PC-9 (cell line): ENCODE measurements around the gene RTL10. TPM values are rescaled to one million over a fixed set of nuclear protein-coding genes. Genes with fewer than 3 reads are reported as not detected.

Experiments
- BruUV-seq: library from RNA; stranded (reverse); fragments of 400-500 nt; replicated peaks from 2 replicates; lab custom pipeline; 2021; lab: Mats Ljungman, UMichigan
- CTCF ChIA-PET: fragments of 300-600 bp; sonication (Branson Sonifier 250); formaldehyde crosslinking; loops from one replicate; lab custom pipeline; 2022; ENCODE audit warnings: antibody characterized with exemption; lab: Charles Lee
- POLR2A ChIA-PET: fragments of 300-600 bp; sonication (Branson Sonifier 250); formaldehyde crosslinking; loops from one replicate; lab custom pipeline; 2022; ENCODE audit warnings: antibody characterized with exemption; ENCODE audit not compliant: unreplicated experiment; lab: Charles Lee
- DNase-seq, 2 experiments: peaks; one replicate each; pipeline versions ENCODE4 v3.0.0 to v3.0.0-alpha.2; 2015 to 2022; ENCODE audit warnings: mixed read lengths in 1 of 2
- H2AFZ ChIP-seq: fragments of 200-600 bp; sonication (generic); 2 replicates; pipeline ENCODE4 v1.8.1; 2017; ENCODE audit warnings: antibody characterized with exemption
- H3F3A ChIP-seq: fragments of 200-600 bp; sonication (generic); 2 replicates; pipeline ENCODE4 v1.8.1; 2017; ENCODE audit warnings: antibody characterized with exemption, mild to moderate bottlenecking, low read depth; ENCODE audit not compliant: insufficient read depth
- H3K27ac ChIP-seq: fragments of 200-600 bp; sonication (generic); 2 replicates; pipeline ENCODE4 v1.6.1; 2016; ENCODE audit warnings: mixed run types
- H3K27me3 ChIP-seq: fragments of 200-600 bp; sonication (generic); 2 replicates; pipeline ENCODE4 v1.6.1; 2016; ENCODE audit warnings: low read depth, mixed run types; ENCODE audit not compliant: insufficient read depth
- H3K36me3 ChIP-seq: fragments of 200-600 bp; sonication (generic); 2 replicates; pipeline ENCODE4 v1.6.1; 2016; ENCODE audit warnings: low read depth, mixed run types
- H3K4me1 ChIP-seq: fragments of 200-600 bp; sonication (generic); replicated peaks from 2 replicates; pipeline ENCODE4 v1.6.1; 2016; ENCODE audit warnings: mixed run types; ENCODE audit not compliant: insufficient read depth
- H3K4me2 ChIP-seq: fragments of 200-600 bp; sonication (generic); 2 replicates; pipeline ENCODE4 v1.6.1; 2017; ENCODE audit warnings: mixed run types
- H3K4me3 ChIP-seq: fragments of 200-600 bp; sonication (generic); 2 replicates; pipeline ENCODE4 v1.6.1; 2016; ENCODE audit warnings: mixed run types
- H3K79me2 ChIP-seq: fragments of 200-600 bp; sonication (generic); 2 replicates; pipeline ENCODE4 v1.6.1; 2017; ENCODE audit warnings: low read depth, mixed run types
- H3K9me2 ChIP-seq: fragments of 200-600 bp; sonication (generic); 2 replicates; pipeline ENCODE4 v1.8.1; 2017; ENCODE audit warnings: mild to moderate bottlenecking; ENCODE audit not compliant: insufficient read depth
- H3K9me3 ChIP-seq: fragments of 200-600 bp; sonication (generic); 2 replicates; pipeline ENCODE4 v1.8.1; 2016; ENCODE audit warnings: low read depth; ENCODE audit not compliant: insufficient read depth
- H4K20me1 ChIP-seq: fragments of 200-600 bp; sonication (generic); 2 replicates; pipeline ENCODE4 v1.8.1; 2017; ENCODE audit not compliant: insufficient read depth
- CTCF ChIP-seq: fragments of 200-600 bp; sonication (generic); conservative IDR thresholded peaks from 2 replicates; pipeline ENCODE4 v1.6.1; 2017; ENCODE audit warnings: mixed run types, antibody characterized with exemption, mild to moderate bottlenecking, moderate library complexity
- EZH2 ChIP-seq: fragments of 200-600 bp; sonication (generic); IDR thresholded peaks from 2 replicates; pipeline ENCODE4 v1.8.0; 2017; ENCODE audit warnings: antibody characterized with exemption, low read depth
- intact Hi-C: fragments of 100-400 bp; cut with micrococcal nuclease; formaldehyde crosslinking; loops from one replicate; pipeline ENCODE4 v1.10.0; 2022; ENCODE audit not compliant: unreplicated experiment
- total RNA-seq: library from RNA; stranded (reverse); gene quantifications from 2 replicates; pipeline ENCODE4 v1.2.3, GENCODE V29; 2021

Gene RTL10
- total RNA-seq, 1 experiment from 2014 or later = 23.5 TPM

- Histone ChIP-seq H3K36me3 (no peaks in the 10 kb centered on the region), H3K9me3 (no peaks in the 10 kb centered on the region), H4K20me1 (no peaks in the 10 kb centered on the region; the same call in 1 of the 2 replicates), H3K27ac (no peak overlapping the region), H3K9me2 (no peaks in the 10 kb centered on the region), H3K79me2 (no peaks in the 10 kb centered on the region), H3F3A (peaks cover 24% of the 10 kb centered on the region), H3K4me3 (no peak overlapping the region), H3K4me1 (peaks cover 25% of the 10 kb centered on the region), H2AFZ (no peak overlapping the region), H3K27me3 (no peaks in the 10 kb centered on the region), H3K4me2 (no peak overlapping the region)
- intact Hi-C loops = no loop called here
- ChIA-PET CTCF (no interaction called here), POLR2A (no interaction called here)
- TF ChIP-seq CTCF = no peak
- TF ChIP-seq EZH2 = no peak
- no TSS peak for BruUV-seq
- no peak for DNase-seq
Observed at GRCh38 chr22:19879246-19879570, 24.5 kb upstream of the RTL10 start.

DNA sequence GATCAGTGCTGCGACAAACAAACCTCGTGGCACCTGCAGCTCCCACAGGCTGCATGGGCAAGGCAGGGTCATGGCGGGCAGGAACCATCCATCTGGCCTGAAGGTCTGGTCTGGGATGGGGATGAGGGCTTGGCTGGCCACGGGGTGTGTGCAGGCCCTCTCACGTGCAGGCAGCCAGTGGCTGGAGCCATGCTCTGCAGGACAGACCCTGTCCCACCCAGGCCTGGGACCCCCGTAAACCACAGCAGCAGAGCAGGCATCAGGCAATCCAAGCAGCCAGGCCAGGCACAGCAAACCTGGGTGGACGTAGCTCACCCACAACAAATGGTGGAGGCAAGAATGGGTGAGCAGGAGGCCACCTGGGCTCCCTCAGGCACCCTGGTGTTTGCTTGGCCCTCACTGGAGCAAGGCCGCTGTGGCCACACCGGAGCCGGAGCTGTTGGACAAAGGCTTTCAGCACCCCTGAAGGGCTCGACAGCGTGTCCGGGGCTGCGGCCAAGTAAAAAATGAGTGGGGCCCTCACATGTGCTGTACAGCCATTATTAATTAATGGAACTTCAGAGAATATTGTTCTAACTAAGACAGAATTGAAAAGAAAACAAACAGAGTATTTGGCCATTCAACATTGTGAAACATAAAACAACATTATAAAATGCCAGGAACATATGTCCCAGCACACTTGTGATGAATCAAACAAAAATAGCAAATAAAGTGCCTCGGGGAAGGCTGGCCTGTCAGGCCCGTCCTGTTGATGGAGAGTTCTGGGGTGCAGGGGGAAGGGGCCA lies 24.0 kb upstream of the RTL10 start:
- peaks cover 24% of the 10 kb centered on the region for H3F3A ChIP-seq
- no peaks in the 10 kb centered on the region for H3K9me3 ChIP-seq
- H3K4me3 ChIP-seq = no peak overlapping the region
- DNase-seq = no peak
- TF ChIP-seq EZH2 (no peak), CTCF (no peak)
- H3K9me2 ChIP-seq = no peaks in the 10 kb centered on the region
- H3K4me1 ChIP-seq = peaks cover 25% of the 10 kb centered on the region
- BruUV-seq = no TSS peak
- no peaks in the 10 kb centered on the region for H3K79me2 ChIP-seq
- intact Hi-C loops = no loop called here
- no peaks in the 10 kb centered on the region for H3K36me3 ChIP-seq
- no peak overlapping the region for H2AFZ ChIP-seq
- ChIA-PET CTCF (no interaction called here), POLR2A (no interaction called here)
- no peaks in the 10 kb centered on the region; the same call in 1 of the 2 replicates for H4K20me1 ChIP-seq
- no peaks in the 10 kb centered on the region for H3K27me3 ChIP-seq
- H3K27ac ChIP-seq = no peak overlapping the region
- H3K4me2 ChIP-seq = no peak overlapping the region

DNA sequence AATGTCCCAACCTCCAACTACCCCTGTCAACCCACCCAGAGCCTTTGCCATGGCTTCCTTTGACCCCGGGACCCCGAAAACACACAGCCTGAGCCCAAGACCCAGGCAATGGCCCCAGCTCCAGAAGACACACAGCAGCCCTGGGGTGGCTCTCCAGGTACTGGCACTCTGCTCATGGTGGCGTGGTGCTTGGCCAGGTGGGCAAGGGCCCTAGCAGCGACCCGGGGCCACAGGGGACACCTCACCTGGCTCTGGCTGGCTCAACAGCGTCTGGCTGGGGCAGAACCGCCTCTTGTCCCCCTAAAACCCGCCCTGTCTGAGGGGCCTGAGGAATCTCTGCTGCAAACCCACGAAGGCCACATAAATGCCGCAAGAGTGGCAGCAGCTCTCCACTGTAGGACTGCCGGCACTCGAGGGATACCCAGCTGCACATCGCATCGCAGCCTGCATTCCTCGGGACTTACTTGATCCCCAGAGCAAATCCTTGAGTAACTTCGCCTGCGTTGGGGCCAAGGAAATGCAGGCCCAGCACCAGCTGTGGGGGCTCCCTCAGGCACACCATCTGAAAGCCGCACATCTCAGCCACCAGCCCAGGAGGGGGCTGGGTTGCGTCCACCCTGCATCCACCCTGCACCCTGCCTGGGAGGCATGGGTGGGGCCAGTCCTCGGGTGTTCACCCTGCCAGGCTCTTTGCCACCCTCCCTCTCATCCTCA lies 23.1 kb upstream of the RTL10 start:
- no peaks in the 10 kb centered on the region for H3K36me3 ChIP-seq
- no peak for TF ChIP-seq EZH2
- no peak for TF ChIP-seq CTCF
- H3K4me1 ChIP-seq = peaks cover 25% of the 10 kb centered on the region
- no peak overlapping the region for H2AFZ ChIP-seq
- no peak overlapping the region for H3K4me2 ChIP-seq
- H3K79me2 ChIP-seq = no peaks in the 10 kb centered on the region
- H3K4me3 ChIP-seq = no peak overlapping the region
- H3K27ac ChIP-seq = no peak overlapping the region
- H3K9me3 ChIP-seq = no peaks in the 10 kb centered on the region
- no peaks in the 10 kb centered on the region for H3K27me3 ChIP-seq
- H3F3A ChIP-seq = peaks cover 15% of the 10 kb centered on the region
- intact Hi-C loops = no loop called here
- no peaks in the 10 kb centered on the region for H3K9me2 ChIP-seq
- ChIA-PET CTCF (no interaction called here), POLR2A (no interaction called here)
- DNase-seq = no peak
- BruUV-seq = no TSS peak
- H4K20me1 ChIP-seq = no peaks in the 10 kb centered on the region; the same call in 1 of the 2 replicates
